Ectodermal cell (in vitro differentiated cells): ENCODE measurements around the gene PCSK6.

Source experiments
- H3K27ac ChIP-seq: 2 replicates; pipeline ENCODE4 v1.7.0; 2013; ENCODE audit warnings: mild to moderate bottlenecking, low read depth, low read length; ENCODE audit not compliant: insufficient read depth, poor library complexity, severe bottlenecking
- H3K27me3 ChIP-seq: 2 replicates; pipeline ENCODE4 v1.7.0; 2013; ENCODE audit warnings: mild to moderate bottlenecking, low read length; ENCODE audit not compliant: insufficient read depth, control insufficient read depth, poor library complexity, severe bottlenecking
- H3K36me3 ChIP-seq: one replicate; pipeline ENCODE4 v1.7.0; 2013; ENCODE audit warnings: low read length; ENCODE audit not compliant: control insufficient read depth, insufficient read depth
- H3K4me1 ChIP-seq: one replicate; pipeline ENCODE4 v1.7.0; 2013; ENCODE audit warnings: low read length; ENCODE audit not compliant: control insufficient read depth, insufficient read depth
- H3K4me3 ChIP-seq: 2 replicates; pipeline ENCODE4 v1.7.0; 2013; ENCODE audit warnings: low read depth, low read length, control low read depth; ENCODE audit not compliant: insufficient read depth
- H3K9me3 ChIP-seq: 2 replicates; pipeline ENCODE4 v1.7.0; 2013; ENCODE audit warnings: mild to moderate bottlenecking, low read length, moderate library complexity; ENCODE audit not compliant: control insufficient read depth
- WGBS, 2 experiments: methylation state at CpG; one replicate each; pipeline ENCODE4 v1.1.7; 2013; ENCODE audit warnings: missing lambda C conversion rate in 2 of 2; 5-methylcytosine and 5-hydroxymethylcytosine counted together

The PCSK6 gene

DNA sequence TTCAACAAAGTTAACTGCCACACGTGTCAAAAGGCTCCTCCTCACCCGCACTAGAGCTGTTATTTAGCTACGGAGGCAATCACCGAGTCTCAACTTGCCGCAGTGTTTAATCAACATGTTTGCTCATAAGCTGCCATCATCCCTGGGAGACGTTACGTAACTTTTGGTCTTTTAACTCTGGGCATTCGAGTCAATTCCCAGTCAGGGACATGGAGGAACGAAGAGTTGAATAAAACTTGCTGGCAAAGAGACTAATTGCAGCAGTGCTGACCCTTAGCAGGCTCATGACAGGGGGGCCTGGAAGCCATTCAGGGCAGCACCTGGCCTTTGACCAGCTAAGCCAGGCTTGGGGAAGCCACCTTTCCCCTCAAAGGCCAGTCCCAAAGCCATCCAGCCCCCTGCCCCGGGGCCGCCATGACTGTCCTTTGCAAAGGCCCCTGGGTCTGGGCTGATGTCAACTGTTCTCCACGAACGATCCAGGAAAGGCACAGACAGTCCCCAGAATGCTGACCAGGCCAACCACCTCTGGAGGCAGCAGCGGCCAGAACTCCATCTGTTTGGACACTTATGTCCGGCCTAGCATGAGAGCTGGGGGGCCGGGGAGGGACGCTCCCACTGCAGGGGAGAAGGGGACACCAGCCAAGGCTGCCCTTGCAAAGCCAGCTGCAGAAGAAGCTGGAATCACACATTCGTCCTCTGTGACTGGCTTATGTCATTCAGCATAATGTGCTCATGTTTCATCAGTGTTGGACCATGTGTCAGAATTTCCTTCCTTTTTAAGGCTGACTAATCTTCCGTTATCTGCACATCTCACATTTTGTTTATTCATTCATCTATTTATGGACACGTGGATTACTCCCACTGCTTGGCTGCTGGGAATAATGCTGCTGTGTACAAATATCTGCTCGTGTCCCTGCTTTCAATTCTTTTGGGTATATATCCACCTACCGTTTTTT lies 43.7 kb downstream of the PCSK6 start:
- no peaks in the 10 kb centered on the region for H3K9me3 ChIP-seq
- H3K4me3 ChIP-seq: no peak overlapping the region
- H3K4me1 ChIP-seq: peaks cover 16% of the 10 kb centered on the region
- H3K27ac ChIP-seq: no peak overlapping the region
- no peaks in the 10 kb centered on the region for H3K36me3 ChIP-seq
- 90 to 91% methylated on average over 22 of the region's 22 CpGs for WGBS, 2 experiments
- H3K27me3 ChIP-seq: no peaks in the 10 kb centered on the region

DNA sequence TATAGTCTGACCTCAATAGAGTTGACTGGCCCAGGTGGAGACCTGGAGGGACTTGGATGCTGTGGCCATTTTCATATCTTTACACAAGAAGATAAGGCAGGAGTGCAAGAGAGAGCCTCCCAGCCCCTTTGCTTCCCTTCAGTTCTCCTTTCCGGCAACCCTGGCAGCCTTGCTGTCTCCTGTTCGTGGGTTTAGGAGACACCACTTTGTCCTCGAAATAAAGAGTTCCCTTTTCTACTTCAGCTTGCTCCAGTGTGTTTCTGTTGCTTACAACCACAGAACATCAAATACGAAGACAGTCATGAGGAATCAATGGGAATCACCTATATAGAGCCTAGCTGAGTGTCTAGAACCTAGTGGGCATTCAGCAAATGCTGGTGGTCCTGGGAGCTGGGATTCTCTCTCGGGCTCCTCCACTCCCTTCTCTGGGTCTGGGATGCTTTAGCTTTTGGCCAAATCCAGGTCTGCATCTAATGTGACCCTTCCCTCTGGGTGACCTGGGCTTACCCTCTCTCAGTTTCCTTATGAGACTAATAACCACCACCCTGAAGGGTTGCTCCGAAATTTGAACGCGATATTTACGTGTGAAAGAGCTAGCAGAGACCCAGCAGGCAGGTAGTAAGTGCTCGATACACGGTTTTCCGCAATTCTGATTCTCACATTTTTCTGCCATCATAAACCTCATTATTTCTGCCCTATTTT lies 44.5 kb downstream of the PCSK6 start:
- no peak overlapping the region for H3K27ac ChIP-seq
- WGBS, 2 experiments: 92 to 95% methylated on average over 12 of the region's 12 CpGs
- no peaks in the 10 kb centered on the region for H3K9me3 ChIP-seq
- no peaks in the 10 kb centered on the region for H3K36me3 ChIP-seq
- peaks cover 13% of the 10 kb centered on the region for H3K4me1 ChIP-seq
- H3K27me3 ChIP-seq: no peaks in the 10 kb centered on the region
- no peak overlapping the region for H3K4me3 ChIP-seq

DNA sequence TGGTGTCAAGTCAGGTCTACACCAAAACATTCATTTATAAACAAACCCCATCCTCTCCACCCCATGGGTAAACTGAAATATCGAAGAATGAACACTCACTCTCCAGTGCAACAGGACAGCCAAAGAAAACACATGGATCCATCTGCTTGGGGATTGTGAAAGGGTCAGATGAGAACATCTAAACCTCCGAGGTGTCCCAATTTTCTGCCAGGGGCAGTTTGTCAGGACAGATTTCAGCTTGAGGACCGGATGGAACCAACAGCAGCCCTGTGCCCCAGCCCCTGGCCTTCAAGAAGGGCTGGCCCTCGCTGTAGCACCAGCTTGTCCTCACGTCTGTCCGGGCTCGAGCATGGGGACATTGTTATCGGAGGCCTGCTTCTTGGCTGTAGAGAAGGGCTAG lies 45.5 kb downstream of the PCSK6 start:
- WGBS, 2 experiments: 92 to 96% methylated on average over 8 of the region's 8 CpGs
- H3K4me1 ChIP-seq: peaks cover 13% of the 10 kb centered on the region

DNA sequence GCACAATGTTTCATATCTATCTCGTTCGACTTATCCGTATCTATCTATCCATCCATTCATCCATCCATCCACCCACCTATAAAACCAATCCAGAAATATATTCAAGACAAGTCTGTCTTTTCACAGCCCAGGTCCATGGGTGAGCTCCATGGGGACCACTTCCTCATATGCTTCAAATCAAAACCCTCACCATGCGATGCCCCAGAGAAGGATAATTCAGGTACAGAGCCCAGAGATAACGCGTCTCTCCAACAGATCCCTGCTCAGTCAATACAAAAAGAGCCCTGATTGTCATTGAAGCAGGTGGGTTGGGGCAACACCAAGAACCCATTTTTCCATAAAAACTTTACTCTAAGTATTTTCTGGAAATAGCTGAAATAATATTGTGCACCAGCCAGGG lies 47.2 kb downstream of the PCSK6 start:
- WGBS, 2 experiments: 97% methylated on average over 6 of the region's 6 CpGs
- H3K9me3 ChIP-seq: no peaks in the 10 kb centered on the region
- H3K4me3 ChIP-seq: no peak overlapping the region
- no peaks in the 10 kb centered on the region for H3K36me3 ChIP-seq
- H3K4me1 ChIP-seq: peaks cover 15% of the 10 kb centered on the region
- H3K27me3 ChIP-seq: no peaks in the 10 kb centered on the region
- no peak overlapping the region for H3K27ac ChIP-seq

More for the DNA sequence above, 45.5 kb downstream of the PCSK6 start:
- Histone ChIP-seq H3K4me3 (no peak overlapping the region), H3K36me3 (no peaks in the 10 kb centered on the region), H3K9me3 (no peaks in the 10 kb centered on the region), H3K27ac (no peak overlapping the region), H3K27me3 (no peaks in the 10 kb centered on the region)

DNA sequence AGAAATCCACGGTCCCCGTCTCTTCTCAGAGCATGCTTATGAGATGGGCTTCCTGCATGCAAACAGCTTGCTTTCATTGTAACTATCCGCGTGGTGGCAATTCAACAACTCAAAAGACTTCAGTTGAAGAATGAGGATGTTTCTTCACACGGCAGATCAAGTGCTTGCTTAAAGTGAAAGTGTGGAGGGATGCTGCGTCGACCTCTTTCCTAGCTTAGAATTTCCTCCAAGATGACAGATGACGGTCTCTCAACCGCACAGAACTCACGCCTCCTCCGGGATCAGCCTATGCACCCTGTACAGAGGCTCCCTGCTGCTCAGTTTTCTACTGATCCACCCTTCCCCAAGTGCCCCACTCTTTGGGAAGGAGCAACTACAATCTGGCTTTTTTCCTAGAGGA lies 47.8 kb downstream of the PCSK6 start:
- H3K4me3 ChIP-seq: no peak overlapping the region
- no peak overlapping the region for H3K27ac ChIP-seq
- no peaks in the 10 kb centered on the region for H3K27me3 ChIP-seq
- no peaks in the 10 kb centered on the region for H3K36me3 ChIP-seq
- H3K4me1 ChIP-seq: peaks cover 17% of the 10 kb centered on the region
- WGBS, 2 experiments: 58 to 64% methylated on average over 11 of the region's 11 CpGs
- H3K9me3 ChIP-seq: no peaks in the 10 kb centered on the region

DNA sequence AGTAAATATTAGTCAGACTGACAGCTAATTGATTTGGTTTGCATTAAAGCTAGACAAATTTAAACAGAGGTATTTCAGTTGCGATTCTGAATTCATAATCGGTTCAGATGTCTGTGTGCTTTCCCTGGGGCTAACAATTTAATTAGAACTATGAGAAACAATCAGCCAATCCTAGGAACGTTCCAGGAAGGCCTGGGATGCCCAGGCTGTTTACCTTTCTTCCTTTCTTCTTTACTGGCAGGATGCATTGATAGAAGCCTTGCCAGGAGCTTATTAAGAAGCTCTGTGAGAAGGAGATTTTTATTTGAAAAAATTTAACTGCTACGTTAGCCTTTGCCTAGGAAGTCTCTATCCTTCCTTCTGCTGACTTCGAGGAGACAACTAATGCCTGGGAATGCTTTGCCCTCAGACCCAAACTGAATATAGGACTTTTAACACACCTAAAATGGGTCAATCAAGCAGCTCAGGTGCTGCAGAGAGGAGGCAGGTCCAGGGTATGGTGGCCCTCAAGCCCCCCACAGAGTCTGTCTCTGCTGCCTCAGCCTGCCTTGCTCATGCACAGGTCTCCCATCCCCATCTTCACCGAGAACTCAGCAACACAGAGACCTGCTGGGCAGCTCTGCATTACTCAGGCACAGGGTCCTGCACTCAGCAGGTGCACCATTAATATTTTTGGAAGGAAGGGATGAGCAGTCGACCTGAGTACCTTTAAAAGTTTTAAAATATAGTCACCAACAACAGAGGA lies 48.5 kb downstream of the PCSK6 start:
- no peaks in the 10 kb centered on the region for H3K36me3 ChIP-seq
- no peak overlapping the region for H3K27ac ChIP-seq
- H3K4me3 ChIP-seq: no peak overlapping the region
- peaks cover 17% of the 10 kb centered on the region for H3K4me1 ChIP-seq
- WGBS, 2 experiments: 54% methylated on average over 7 of the region's 7 CpGs
- no peaks in the 10 kb centered on the region for H3K9me3 ChIP-seq
- H3K27me3 ChIP-seq: no peaks in the 10 kb centered on the region

DNA sequence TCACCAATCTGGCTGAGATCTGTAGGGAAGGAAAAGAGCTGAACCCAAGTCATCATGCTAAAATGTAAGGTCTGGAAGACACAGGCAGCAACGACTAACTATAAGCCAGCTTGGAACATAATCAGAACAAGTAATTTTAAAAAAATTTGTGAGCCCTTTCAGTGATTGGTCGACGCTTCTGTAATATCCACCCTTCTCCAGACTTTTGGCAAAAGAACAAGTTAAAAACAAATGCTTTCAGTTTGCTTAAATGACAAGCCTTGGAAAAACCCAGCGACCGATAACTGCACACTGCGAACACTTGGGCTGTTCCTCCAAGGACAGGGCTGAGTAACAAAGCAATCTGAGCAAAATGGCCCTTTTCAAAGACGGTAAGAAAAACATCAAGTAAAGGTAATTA lies 49.6 kb downstream of the PCSK6 start:
- H3K27ac ChIP-seq: no peak overlapping the region
- H3K4me3 ChIP-seq: no peak overlapping the region
- WGBS, 2 experiments: 95 to 97% methylated on average over 7 of the region's 7 CpGs
- peaks cover 17% of the 10 kb centered on the region for H3K4me1 ChIP-seq
- no peaks in the 10 kb centered on the region for H3K9me3 ChIP-seq
- H3K27me3 ChIP-seq: no peaks in the 10 kb centered on the region
- H3K36me3 ChIP-seq: no peaks in the 10 kb centered on the region

DNA sequence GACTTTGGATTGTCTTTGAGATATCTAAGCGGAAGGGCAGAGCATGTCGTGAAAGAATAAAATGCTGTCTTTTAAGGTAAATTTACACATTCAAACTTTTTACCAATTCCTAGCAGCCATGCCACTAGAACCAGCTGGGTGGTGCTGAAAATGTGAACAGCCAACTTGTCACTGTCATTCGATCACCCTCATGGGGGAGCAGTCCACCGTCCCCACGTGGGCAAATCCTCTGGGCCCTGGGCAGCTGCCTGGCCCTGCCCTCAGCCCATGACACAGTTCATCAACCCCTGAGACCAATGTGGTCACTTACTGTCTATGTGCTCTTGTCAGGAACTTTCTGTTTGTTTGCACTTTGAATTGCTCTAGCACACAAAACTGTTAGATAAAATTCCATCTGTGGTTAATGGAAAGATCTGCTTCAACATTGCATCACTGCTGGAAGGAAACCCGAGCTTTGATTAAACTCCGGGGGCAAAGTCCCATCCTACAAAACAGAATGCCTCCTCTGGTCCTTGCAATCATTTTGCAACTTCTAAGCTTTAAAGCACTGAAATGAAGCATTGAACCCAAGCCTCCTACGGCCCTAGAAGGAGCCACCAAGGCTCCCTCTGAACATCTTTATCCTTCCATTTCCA lies 50.1 kb downstream of the PCSK6 start:
- WGBS, 2 experiments: 88 to 90% methylated on average over 8 of the region's 8 CpGs
- no peaks in the 10 kb centered on the region for H3K27me3 ChIP-seq
- peaks cover 17% of the 10 kb centered on the region for H3K4me1 ChIP-seq
- H3K27ac ChIP-seq: no peak overlapping the region
- no peak overlapping the region for H3K4me3 ChIP-seq
- H3K9me3 ChIP-seq: no peaks in the 10 kb centered on the region
- H3K36me3 ChIP-seq: no peaks in the 10 kb centered on the region

DNA sequence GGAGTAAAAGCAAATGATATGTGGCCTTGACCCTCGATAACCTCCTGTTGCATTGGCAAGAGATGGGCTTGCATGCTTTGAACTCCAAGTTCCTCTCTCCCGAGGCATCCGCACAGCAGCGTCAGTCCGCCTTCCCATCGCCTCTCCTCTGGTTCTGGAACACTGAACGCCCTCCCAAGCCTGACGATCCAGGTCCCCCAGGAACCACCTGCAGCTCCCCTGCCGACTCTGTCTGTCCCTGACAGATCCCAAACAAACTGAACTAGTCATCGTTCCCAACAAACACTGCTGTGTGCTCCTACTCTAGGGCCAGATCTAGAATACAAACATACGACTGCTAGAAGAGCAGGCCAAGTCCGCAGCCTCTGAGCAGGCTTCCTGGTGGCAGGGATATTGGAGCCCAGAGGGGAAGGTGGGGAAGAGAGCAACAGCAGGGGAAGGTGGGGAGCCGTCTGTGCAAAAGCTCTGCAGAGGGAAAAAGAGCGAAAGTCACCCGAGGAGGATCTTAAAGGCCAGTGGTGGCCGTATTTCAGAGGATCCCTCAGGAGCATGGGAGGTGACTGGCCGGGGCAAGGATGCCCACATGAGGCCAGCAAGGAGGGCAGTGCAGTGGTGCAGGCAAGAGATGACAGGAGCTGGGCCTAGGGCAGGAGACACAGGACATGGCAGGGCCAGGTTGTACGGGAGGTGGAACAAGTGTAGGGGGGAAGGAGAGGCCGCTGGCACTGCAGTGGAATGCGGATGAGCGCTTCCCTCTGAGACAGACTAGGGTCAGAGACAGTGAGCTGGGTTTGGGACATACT lies 50.8 kb downstream of the PCSK6 start:
- no peaks in the 10 kb centered on the region for H3K9me3 ChIP-seq
- H3K27me3 ChIP-seq: no peaks in the 10 kb centered on the region
- 91 to 92% methylated on average over 21 of the region's 21 CpGs for WGBS, 2 experiments
- no peak overlapping the region for H3K27ac ChIP-seq
- peaks cover 17% of the 10 kb centered on the region for H3K4me1 ChIP-seq
- no peak overlapping the region for H3K4me3 ChIP-seq
- H3K36me3 ChIP-seq: no peaks in the 10 kb centered on the region
